G401 (cell line): ENCODE results near the gene KHDC4. TPM values are rescaled to one million over a fixed set of nuclear protein-coding genes. Genes with fewer than 3 reads are reported as not detected.

Source experiments
- DNase-seq: peaks from one replicate; pipeline ENCODE4 v3.0.0-alpha.2; 2015; ENCODE audit warnings: low spot score
- in situ Hi-C: cut with HindIII; loops from 2 replicates; pipeline ENCODE4 v1.10.0; 2016; ENCODE audit warnings: low sequenced_read_pairs, mixed read lengths
- total RNA-seq: library from RNA; depleted of rRNA; stranded (reverse); fragments of >200 nt; shearing (Covaris generic); gene quantifications from 2 replicates; pipeline ENCODE4 v1.2.3, GENCODE V29; 2014

The KHDC4 gene
- total RNA-seq, 1 experiment from 2014 or later, result 52.6 TPM

DNA sequence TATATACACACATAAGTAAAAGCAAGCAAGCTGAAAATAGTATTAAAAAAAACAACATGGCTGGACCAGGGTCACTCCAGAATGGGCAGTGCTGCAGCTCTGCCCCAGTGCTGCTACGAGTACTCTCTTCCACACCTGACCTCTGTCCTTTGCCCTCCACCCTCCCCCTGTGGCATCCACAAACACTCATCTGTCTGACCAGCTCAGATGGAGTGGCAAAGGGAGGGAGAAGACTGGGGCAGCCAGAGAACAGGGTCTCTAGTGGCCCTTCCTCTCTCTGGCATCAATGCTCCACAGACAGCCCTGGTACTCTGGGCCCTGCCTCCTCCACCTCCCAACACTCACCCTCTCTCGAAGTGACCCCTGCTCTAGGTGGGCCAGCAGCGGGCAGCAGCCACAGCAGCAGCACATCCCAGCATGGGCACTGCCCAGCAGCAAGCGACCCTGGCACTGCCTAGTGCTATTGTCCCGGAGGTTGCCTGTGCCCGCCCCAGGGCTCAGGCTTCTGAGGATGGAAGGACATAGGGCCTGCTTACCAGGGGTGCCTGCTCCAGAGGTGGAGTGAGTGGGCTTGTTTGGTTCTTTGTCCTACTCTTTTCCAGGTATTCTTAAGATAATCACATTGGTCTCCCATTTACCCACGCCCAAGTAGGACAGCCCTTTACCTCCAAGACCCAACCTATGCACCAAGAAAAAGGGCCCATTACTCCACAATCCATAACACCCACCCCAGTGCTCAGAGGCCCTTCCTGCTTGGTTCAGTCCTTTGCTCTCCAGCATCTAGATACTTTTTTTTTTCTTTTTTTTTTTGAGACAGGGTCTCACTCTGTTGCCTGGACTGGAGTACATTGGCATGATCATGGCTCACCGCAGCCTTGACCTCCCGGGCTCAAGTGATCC is 37.9 kb upstream of the KHDC4 start:
- in situ Hi-C loops, result no loop called here
- no peak for DNase-seq

DNA sequence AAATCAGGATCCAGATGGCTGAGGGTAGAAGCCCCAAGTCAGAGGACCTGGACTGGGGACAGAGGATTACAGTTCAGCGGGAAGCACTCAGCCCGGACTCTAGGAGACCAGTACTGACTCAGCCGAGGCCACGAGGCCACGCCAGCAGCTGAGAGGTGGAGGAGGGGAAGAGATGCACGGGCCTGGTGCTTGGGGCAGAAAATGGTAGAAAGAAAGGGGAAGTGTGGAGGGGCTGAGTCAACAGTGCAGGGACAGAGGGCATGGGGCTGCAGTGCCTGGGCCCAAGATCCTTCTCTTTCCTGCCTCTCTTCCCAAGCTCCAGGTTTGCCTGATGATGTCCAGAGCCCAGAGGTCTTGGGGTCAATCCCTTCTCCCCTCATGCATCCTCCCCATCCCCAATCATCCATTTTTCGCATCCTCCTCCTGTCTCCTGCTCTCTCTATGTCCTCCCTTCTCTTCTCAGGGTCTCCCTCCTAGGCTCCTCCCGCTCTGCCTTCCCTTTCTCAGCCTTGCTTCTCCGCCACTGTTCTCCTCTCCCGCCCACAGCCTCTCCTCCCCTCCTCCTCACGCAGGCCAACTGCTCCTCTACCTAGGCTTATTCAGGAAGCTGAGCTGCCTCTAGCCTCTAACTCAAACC is 36.4 kb upstream of the KHDC4 start:
- peak; percentile 83 for DNase-seq
- in situ Hi-C loops, result no loop called here

DNA sequence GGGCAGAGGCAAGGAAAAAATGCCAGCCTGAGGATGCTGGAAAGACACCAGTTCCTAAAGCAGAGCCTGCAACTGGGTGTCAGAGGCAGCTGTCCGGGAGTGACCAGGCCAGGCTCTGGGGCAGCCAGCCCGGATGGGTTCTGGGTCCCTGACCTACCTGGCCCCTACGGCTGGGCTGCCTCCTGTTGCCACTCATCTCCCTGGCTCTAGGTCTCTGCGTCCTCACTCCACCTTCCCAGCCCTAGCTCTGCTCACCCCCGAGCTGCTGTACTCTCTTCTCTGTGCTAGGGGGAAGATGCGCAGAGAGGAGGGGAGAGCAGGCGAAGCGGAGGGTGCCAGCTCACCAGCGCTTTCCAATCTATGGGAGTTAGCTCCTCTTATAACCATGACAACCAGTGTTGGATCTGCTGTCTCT is 35.2 kb upstream of the KHDC4 start:
- in situ Hi-C loops, result loop anchor here (5.0 kb wide), 1 partner anchor 43 kb away; no protein-coding TSS in a partner anchor
- DNase-seq, result no peak

DNA sequence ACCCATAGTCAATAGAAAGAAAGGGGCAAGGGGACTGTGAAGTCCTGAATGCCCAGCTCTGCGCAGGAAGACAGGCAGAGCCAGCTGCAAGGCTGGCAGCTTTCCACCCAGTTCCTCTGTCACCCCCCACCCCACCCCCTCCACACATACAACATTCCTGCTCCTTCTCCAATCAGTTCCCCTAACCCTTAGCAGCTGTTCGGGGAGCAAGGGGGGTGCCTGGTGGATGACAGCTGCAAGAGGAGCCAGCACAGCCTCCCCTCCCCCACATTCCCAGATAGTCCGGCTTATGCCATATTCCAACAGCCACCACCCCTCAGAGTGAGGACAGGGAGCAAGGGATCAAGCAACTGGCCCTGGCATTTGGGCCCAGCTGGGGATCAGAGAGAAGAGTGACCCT is 34.5 kb upstream of the KHDC4 start:
- in situ Hi-C loops, result loop anchor here (5.0 kb wide), 1 partner anchor 44 kb away; no protein-coding TSS in a partner anchor

DNA sequence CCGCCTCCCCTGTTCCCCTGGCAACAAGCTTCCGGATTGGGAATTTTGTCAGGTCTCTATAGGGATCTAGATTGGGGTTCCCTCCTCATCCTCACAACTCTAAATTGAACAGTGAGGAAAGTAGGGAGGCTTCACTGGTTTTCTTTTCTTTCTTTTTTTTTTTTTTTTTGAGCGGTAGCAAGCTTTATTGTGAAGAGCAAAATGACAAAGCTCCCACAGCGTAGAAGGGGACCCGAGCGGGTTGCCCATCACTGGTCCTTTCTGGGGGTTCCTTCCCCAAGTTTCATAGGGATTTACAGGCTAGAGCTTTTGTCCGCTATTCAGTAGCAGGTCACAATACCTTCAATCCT is 33.8 kb upstream of the KHDC4 start:
- in situ Hi-C loops, result loop anchor here (5.0 kb wide), 1 partner anchor 44 kb away; no protein-coding TSS in a partner anchor
- no peak for DNase-seq

More for the DNA sequence above, 34.5 kb upstream of the KHDC4 start:
- no peak for DNase-seq

DNA sequence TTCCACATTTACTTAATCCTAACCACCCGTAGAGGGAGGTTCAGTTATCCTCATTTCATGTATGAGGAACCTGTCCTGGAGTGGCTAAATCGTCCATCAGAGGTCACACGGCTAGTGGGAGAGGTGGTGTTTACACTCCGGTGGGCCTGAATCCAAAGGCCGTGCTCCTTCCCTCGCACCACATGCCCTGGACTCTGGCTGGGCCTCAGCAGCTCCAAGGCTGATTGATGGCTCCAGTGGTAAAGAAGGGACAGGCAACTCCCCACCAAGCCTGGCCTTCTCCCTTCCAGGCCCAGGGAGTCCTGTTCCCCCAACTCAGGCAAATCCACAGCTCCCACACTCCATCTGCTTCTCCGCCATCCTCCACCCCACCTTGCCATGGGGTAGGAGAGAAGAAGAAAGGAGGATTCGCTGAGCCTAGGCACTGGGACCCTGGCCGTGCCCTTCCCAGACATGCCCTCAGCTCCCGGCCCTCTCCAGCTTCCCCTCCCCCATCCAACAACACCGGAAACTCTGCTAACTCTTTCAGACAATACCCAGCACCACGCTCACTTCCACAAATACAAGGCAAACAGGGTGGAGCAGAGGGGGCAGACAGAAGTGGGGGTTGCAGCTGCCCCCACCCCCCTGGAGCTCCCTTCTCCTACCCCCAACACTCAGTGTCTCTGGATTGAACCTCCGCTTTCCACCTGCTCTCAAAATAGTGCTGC is 33.3 kb upstream of the KHDC4 start:
- DNase-seq, result peak; percentile 62
- in situ Hi-C loops, result loop anchor here (5.0 kb wide), 1 partner anchor 45 kb away; no protein-coding TSS in a partner anchor

DNA sequence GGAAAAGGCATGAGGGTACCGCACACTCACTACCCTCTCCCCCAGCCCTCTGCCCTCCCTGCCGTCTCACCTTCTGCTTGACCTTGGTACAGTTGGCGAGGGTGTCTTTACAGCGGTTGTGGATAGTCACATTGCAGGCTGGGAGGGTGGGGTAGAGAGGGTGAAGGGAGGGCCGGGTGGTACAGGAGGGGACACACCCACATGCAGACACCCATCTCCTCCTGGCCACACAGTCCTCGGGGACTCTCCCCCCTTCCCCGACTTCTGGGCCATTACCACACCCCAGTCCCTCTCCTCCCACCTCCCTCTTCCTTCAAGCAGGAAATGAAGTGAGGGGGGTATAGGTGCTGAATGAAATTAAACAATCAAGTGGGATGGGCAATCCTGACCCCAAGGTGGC is 32.5 kb upstream of the KHDC4 start:
- no peak for DNase-seq
- in situ Hi-C loops, result loop anchor here (5.0 kb wide), 1 partner anchor 46 kb away; no protein-coding TSS in a partner anchor

DNA sequence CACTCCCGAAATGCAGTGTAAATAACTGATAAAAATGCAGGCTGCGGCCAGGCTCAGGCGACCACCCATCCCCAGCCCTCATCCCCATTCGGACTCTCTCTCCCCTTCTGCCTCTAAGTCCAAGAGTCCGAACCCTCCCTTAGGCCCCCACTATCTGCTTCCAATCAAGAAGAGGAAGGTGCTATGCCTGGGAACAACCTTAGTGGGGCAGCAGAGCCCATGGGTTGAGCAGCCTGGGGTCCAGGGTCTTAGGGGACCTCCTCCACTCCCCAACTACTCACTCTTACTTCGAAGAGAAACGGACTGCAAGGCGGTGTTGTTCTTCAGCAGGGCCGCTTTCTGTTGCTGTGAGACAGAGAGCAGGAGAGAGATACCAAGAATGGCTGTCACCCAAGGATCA is 31.9 kb upstream of the KHDC4 start:
- in situ Hi-C loops, result loop anchor here (5.0 kb wide), 1 partner anchor 46 kb away; no protein-coding TSS in a partner anchor
- DNase-seq, result no peak

DNA sequence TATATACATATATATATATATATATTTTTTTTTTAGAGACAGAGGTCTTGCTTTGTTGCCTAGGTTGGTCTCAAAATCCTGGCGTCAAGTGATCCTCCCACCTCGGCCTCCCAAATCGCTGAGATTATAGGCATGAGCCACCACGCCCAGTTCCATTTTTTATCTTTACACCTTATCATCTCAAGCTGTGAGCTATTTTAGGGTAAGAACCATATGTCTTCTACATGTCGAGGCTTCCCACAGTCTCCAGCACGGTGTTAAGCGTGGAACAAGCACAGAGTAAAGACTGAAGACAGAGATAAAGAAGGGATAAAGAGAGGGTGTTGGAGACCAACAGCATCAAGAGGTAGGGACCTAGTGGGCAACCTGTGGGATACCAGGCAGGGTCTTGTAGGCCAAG is 30.0 kb upstream of the KHDC4 start:
- in situ Hi-C loops, result no loop called here
- DNase-seq, result no peak

DNA sequence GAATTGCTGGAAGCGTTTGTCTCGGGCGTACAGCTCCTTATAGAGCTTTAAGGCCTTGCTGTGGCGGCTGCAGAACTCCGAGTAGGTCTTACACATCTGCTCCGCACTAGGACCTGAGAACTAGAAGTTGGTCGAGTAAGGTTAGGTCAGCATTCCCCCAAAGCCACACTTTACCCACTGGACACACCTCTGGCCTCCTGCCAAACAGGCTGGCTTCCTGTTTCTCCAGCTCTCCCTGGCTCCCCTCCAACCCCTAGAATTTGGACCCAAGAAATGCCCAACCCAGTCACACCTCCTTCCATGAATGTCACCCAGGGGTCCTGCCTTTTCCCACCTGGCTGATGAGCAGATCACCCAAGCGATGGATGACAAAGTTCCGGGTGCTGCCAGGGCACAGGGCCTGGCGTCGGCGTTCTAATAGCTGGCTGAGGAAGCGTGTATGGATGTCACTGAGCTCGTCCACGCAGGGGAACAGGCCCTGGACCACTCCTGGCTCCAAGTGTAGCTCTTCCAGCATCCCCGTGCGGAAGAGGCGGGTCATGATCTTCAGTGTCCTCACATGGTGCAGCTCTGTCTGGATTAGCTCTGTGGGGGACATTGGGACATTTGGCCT is 28.5 kb upstream of the KHDC4 start:
- no peak for DNase-seq
- in situ Hi-C loops, result no loop called here

DNA sequence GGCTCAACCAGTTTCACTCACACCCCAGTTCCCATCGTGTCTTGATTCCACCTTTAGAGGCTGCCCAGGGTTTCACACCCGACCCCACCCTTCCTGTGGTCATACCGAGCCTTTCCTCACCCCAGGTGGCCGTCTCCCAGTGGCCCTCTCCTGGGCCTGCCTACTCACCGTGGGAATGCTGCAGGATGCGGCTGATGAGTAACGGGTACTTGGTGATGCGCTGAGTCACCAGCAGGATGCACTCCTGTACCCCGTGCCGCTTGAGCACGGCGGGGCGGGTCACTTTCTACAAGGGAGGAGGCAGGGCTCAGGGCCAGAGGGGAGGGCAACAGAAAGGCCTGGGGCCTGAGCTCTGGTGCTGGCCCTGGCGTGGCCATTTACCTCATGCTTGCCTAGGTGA is 27.7 kb upstream of the KHDC4 start:
- in situ Hi-C loops, result no loop called here
- DNase-seq, result peak; percentile 84

DNA sequence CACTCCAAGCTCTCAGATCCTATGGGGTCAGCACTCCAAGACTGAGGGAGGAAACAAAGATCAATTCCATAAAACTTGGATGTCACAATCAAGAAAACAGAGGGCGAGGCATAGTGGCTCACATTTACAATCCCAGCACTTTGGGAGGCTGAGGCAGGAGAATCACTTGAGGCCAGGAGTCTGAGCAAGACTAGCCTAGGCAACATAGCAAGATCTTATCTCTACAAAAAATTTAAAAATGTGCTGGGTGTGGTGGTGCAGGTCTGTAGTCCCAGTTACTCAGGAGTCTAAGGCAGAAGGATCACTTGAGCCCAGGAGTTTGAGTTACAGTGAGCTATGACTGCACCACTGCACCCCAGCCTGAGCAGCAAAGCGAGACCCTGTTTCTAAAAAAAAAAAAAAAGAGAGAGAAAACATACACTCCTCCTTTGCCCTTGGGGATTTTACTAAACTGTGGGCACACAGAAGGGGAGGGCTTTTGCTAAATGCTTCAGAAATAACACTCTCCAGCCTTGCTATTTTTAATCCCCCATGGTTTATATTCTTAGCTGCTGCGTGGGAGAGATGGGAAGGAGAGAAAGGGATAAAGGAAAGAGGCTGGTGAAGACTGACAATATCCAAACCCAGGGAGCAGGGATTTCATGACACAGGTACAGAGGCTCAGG is 26.0 kb upstream of the KHDC4 start:
- DNase-seq, result no peak
- in situ Hi-C loops, result no loop called here

DNA sequence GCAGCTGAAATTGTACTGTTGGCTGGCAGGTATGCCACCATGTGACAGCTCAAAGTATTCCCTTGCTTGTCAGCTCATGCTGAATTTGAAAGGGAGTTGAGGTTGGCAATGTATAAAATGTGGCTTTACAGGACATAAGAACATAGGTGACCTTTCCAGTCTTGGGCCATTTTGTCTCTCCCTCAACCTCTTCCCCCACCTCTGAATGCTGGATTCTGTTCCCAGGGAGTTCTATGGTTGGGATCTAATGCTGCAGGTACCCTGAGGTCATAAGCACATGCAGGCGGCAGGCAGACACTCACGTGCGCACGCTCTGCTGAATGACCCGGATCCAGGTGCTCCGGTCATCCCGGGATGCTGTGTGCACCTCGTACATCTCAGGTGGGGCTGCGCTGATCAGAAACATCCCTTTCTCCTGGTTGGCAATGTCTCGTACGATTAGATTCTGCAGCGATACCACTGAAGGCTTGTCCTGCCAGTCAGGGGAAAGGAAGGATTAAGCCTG is 23.2 kb upstream of the KHDC4 start:
- in situ Hi-C loops, result no loop called here
- DNase-seq, result no peak

DNA sequence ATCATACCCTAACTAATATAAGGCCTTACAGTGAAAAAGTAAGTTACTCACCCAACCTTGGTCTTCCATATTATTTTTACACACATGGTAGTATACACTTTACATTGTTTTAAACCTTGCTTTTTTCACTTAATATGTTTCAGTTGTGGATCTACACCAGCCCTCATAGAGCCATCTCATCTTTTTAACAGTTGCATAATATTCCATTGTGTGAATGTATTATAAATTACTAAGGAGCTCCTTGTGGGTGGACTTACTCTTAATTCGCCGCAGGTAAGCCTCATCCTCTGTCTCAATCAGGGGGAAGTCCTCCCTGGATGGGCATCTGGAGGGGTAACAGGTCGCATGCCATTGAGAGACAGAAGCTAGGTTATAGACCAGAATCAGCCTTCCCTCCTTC is 20.4 kb upstream of the KHDC4 start:
- DNase-seq, result no peak
- in situ Hi-C loops, result no loop called here

DNA sequence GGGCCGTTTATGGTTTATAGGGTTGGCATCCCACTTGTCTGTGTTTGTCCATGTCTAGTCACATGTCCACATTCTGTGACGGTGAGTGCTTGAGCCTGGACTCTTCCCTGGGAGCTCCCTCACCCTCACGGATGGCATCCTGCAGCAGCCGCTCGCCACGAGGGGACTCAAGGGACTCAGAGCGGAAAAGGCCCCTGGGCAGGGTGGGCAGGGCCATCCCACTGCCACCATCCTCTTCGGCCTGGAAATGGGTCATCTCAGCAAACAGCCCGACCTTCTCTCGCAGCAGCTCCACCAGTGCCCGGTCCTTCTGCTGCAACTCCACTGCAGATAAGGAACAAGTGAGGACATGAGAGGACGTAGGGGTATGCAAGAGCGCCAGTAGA is 18.3 kb upstream of the KHDC4 start:
- in situ Hi-C loops, result no loop called here

DNA sequence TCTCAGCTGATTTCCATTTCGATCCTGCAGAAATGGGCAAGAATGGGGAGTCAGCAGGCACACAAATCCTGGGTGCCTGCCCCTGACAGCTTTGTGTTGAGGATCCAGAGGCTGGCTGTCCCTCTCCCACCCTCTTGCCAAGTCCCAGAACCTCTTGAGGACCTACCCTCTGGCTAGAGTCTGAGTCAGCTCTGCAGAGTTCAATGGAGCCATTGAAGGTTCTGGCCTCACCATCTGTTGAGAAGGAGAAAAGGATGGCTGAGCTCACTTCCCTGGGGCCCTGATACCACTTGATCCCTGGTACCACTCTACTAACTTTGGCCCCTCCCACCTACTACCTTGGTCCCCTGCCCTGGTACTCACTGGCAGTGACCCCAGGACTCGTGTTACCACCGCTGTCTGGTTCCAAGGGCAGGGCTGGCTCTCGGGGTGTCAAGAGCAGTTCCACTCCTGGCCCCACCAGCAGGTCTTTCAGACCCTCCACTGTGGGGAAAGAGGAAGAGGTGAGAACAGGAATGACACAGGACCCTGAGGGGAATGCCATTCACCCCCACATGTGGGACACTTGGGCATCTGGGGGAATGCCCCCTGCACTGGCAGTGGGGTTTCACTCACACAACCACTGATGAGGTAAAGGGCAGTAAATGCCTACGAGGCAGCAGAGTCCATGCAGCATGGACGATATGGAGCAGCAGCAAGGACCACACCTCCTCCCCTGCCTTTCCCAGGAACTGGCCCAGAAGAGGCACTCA is 17.7 kb upstream of the KHDC4 start:
- no peak for DNase-seq
- in situ Hi-C loops, result no loop called here

More for the DNA sequence above, 18.3 kb upstream of the KHDC4 start:
- DNase-seq, result no peak

DNA sequence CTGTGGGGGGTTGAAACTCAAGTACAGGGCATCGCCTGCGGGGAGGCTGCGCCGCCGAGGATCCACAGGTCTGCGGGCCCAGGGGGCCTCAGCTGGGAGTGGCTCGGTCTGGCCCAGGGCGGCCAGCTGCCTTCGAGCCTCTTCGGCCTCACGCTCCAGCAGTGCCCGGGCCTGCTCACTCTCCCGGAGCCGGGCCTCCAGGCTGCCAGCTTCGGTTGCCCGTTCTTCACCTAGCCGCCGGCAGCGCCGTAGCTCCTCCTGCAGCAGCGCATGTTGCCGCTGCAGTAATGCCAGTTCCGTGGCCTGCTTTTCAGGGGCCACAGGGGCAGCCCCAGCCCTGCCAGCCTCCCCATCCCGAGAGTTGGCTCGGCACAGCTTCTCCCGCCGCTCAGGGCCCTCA is 16.6 kb upstream of the KHDC4 start:
- in situ Hi-C loops, result no loop called here
- DNase-seq, result no peak

DNA sequence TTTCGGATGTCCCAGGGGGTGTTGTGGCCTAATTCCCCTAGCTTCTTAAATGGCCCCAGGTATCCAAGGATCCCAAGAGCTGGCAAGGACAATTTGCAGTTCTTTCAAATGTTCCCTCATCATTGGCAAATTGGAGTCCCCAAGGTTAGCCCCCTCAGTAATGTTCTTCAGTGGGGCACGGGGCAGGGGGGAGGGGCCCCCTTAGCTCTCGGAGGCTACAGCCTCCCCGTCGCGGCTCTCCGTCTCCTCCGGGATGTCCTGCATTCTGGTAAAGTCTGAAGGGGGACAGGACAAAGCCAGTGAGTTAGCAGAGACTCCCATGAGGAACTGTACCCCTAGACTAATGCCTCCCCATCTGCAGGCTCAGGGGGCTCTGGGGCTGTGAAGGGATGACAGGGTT is 13.5 kb upstream of the KHDC4 start:
- in situ Hi-C loops, result loop anchor here (10.0 kb wide), 1 partner anchor 187 kb away; no protein-coding TSS in a partner anchor
- no peak for DNase-seq
